Brain microvascular endothelial cell (primary cell): ENCODE measurements around the gene MAPK8IP2.

Experiments
- DNase-seq: peaks from one replicate; pipeline ENCODE4 v3.0.0-alpha.2; 2020
- H3K27ac ChIP-seq: fragments of 250-450 bp; sonication (Bioruptor Pico); 2 replicates; pipeline ENCODE4 v1.5.1; 2020; ENCODE audit warnings: mild to moderate bottlenecking, moderate library complexity
- H3K27me3 ChIP-seq: fragments of 250-450 bp; sonication (Bioruptor Pico); replicated peaks from 2 replicates; pipeline ENCODE4 v1.5.1; 2020; ENCODE audit warnings: mild to moderate bottlenecking
- H3K36me3 ChIP-seq: fragments of 250-450 bp; sonication (Bioruptor Pico); replicated peaks from 2 replicates; pipeline ENCODE4 v1.5.1; 2020; ENCODE audit warnings: mild to moderate bottlenecking
- H3K4me3 ChIP-seq: 2 replicates; pipeline ENCODE4 v1.5.1; 2011; ENCODE audit warnings: low read depth, mild to moderate bottlenecking, control low read depth, low read length, moderate library complexity
- CTCF ChIP-seq: IDR thresholded peaks from 2 replicates; pipeline ENCODE4 v1.5.1; 2011; ENCODE audit warnings: low read depth, mild to moderate bottlenecking, moderate library complexity, low read length, control low read depth, inconsistent platforms; ENCODE audit errors: missing control alignments
- in situ Hi-C: cut with HindIII; loops from 2 replicates; pipeline ENCODE4 v1.10.0; 2017; ENCODE audit warnings: low sequenced_read_pairs, low pct_ligation_motif_present

The MAPK8IP2 gene

GRCh38 chr22:50595189-50595588, 5.4 kb upstream of the MAPK8IP2 start:
- no peak for TF ChIP-seq CTCF
- no peaks in the 10 kb centered on the region for H3K36me3 ChIP-seq
- H3K4me3 ChIP-seq: no peak overlapping the region
- DNase-seq: no peak
- no peak overlapping the region for H3K27ac ChIP-seq
- peaks cover 4% of the 10 kb centered on the region for H3K27me3 ChIP-seq
- in situ Hi-C loops: no loop called here

GRCh38 chr22:50597097-50597496, 3.5 kb upstream of the MAPK8IP2 start:
- Histone ChIP-seq H3K27me3 (peaks cover 13% of the 10 kb centered on the region), H3K4me3 (no peak overlapping the region), H3K36me3 (no peaks in the 10 kb centered on the region), H3K27ac (no peak overlapping the region)
- in situ Hi-C loops: no loop called here
- no peak for DNase-seq
- TF ChIP-seq CTCF: no peak

GRCh38 chr22:50599816-50600455, 657 bp upstream of the MAPK8IP2 start:
- no peak overlapping the region for H3K27ac ChIP-seq
- no peaks in the 10 kb centered on the region for H3K36me3 ChIP-seq
- no peak for TF ChIP-seq CTCF
- H3K4me3 ChIP-seq: no peak overlapping the region
- H3K27me3 ChIP-seq: peaks cover 39% of the 10 kb centered on the region
- no peak for DNase-seq
- in situ Hi-C loops: no loop called here

- Histone ChIP-seq H3K4me3 (no peak overlapping the region), H3K36me3 (no peaks in the 10 kb centered on the region), H3K27ac (no peak overlapping the region), H3K27me3 (peaks cover 44% of the 10 kb centered on the region)
- TF ChIP-seq CTCF: no peak
- DNase-seq: no peak
- in situ Hi-C loops: no loop called here
Observed at GRCh38 chr22:50600967-50601668, 525 bp downstream of the MAPK8IP2 start.

- Histone ChIP-seq H3K36me3 (no peaks in the 10 kb centered on the region), H3K4me3 (no peak overlapping the region), H3K27me3 (peaks cover 44% of the 10 kb centered on the region), H3K27ac (no peak overlapping the region)
- DNase-seq: no peak
- in situ Hi-C loops: no loop called here
- TF ChIP-seq CTCF: no peak
Observed at GRCh38 chr22:50601669-50602337, 1.2 kb downstream of the MAPK8IP2 start.
